ENCODE data around the gene AP3B1. TPM values are rescaled to one million over a fixed set of nuclear protein-coding genes. Genes with fewer than 3 reads are reported as not detected.

Gene AP3B1
- total and polyA plus RNA-seq, 2 donors from 2014 or later, result 49.3 to 53.2 TPM

DNA sequence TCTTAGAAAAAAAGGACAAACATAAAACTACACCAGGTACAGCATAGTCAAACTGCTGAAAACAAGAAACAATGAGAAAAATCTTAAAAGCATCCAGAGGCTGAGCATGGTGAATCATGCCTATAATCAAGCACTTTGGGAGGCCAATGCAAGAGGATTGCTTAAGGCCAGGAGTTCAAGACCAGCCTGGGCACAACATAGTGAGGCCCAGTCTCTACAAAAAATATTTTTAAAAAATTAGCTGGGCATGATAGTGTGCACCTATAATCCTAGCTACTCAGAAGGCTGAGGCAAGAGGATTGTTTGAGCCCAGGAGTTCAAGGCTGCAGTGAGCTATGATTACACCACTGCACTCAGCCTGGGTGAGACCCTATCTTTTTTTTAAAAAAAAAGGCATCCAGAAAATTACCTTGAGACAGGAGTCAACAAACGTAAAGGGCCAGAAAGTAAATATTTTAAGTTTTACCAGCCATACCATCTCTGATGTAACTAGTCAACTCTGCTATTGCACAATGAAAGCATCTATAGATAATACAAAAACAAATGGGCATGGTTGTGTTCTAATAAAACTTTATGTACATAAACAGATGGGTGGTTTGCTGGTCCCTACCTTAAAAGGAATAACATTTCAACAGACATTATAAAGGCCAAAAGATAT lies 19.8 kb downstream of the AP3B1 start:
- Histone ChIP-seq H3K4me3 (ENCODE audit: low read length in 3 of 3) (no peak overlapping the region), H3K9me3 (ENCODE audit: control insufficient read depth in 2 of 3, insufficient read depth in 1 of 3, low read length in 3 of 3) (no peaks in the 10 kb centered on the region), H3K9ac (ENCODE audit: low read length in 3 of 3) (no peak overlapping the region), H3K4me1 (ENCODE audit: control insufficient read depth in 2 of 3, insufficient read depth in 2 of 3, low read depth in 1 of 3, low read length in 3 of 3) (no peaks in the 10 kb centered on the region), H3K27me3 (ENCODE audit: control insufficient read depth, insufficient read depth, low read length) (no peaks in the 10 kb centered on the region), H3K27ac (ENCODE audit: low read depth in 2 of 2, low read length in 2 of 2) (no peak overlapping the region), H3K36me3 (ENCODE audit: control insufficient read depth in 2 of 3, insufficient read depth in 3 of 3, low read length in 3 of 3) (no peaks in the 10 kb centered on the region)
- TF ChIP-seq, protein P1, sequence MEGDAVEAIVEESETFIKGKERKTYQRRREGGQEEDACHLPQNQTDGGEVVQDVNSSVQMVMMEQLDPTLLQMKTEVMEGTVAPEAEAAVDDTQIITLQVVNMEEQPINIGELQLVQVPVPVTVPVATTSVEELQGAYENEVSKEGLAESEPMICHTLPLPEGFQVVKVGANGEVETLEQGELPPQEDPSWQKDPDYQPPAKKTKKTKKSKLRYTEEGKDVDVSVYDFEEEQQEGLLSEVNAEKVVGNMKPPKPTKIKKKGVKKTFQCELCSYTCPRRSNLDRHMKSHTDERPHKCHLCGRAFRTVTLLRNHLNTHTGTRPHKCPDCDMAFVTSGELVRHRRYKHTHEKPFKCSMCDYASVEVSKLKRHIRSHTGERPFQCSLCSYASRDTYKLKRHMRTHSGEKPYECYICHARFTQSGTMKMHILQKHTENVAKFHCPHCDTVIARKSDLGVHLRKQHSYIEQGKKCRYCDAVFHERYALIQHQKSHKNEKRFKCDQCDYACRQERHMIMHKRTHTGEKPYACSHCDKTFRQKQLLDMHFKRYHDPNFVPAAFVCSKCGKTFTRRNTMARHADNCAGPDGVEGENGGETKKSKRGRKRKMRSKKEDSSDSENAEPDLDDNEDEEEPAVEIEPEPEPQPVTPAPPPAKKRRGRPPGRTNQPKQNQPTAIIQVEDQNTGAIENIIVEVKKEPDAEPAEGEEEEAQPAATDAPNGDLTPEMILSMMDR (IDR thresholded peaks at IDR 0.05; ENCODE audit: borderline replicate concordance, extremely low read depth, insufficient read depth), result no peak
- DNase-seq, result no peak
- intact Hi-C loops (cut with DNase I), result no loop called here
- no peak for FAIRE-seq

DNA sequence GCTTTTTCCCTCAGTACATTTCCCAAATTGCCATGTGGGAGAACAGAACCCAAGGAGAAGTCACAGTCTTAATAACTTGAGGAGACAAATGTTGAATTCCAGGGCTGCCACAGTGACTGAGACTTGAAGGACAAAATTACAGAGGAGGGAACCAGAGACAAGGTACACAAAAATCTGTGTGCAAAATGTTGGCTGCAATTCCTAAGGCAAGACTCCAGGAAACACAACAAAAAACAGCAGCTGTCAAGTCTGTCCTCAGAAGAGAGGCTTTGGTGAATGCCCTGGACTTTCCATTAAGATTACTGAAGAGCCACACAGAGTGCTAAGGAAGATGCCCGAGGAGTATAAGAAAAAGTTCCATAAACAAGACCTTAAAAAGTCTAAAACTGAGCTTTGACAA lies 21.1 kb downstream of the AP3B1 start:
- no peaks in the 10 kb centered on the region for H3K9me3 ChIP-seq (ENCODE audit: control insufficient read depth in 2 of 3, insufficient read depth in 1 of 3, low read length in 3 of 3)
- FAIRE-seq (no peak), DNase-seq (no peak)
- no peak overlapping the region for H3K9ac ChIP-seq (ENCODE audit: low read length in 3 of 3)
- H3K27ac ChIP-seq (ENCODE audit: low read depth in 2 of 2, low read length in 2 of 2), result no peak overlapping the region
- TF ChIP-seq, protein P1 (IDR thresholded peaks at IDR 0.05; ENCODE audit: borderline replicate concordance, extremely low read depth, insufficient read depth), result no peak
- H3K36me3 ChIP-seq (ENCODE audit: control insufficient read depth in 2 of 3, insufficient read depth in 3 of 3, low read length in 3 of 3), result no peaks in the 10 kb centered on the region
- intact Hi-C loops (cut with DNase I), result no loop called here
- no peaks in the 10 kb centered on the region for H3K27me3 ChIP-seq (ENCODE audit: control insufficient read depth, insufficient read depth, low read length)
- no peak overlapping the region for H3K4me3 ChIP-seq (ENCODE audit: low read length in 3 of 3)
- no peaks in the 10 kb centered on the region for H3K4me1 ChIP-seq (ENCODE audit: control insufficient read depth in 2 of 3, insufficient read depth in 2 of 3, low read depth in 1 of 3, low read length in 3 of 3)

DNA sequence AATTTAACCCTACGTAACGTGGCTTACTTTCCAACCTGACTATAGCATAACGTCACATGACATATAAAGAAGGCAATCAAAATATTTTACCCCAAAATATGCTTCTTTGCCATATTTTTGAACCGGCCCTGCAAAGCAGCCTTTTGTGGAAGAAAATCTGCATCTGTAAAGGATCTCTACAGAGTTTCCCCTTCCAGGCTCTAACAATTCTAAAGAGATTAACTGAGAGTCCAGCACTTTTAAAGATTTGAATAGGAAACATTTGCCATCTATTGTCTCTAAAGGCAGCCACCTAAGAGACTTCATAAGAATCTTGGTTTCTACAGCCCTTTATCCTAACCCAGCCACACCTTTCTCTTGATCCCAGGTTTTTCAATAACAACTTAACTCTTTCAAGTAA lies 22.7 kb downstream of the AP3B1 start:
- FAIRE-seq (no peak), DNase-seq (no peak)
- Histone ChIP-seq H3K4me1 (ENCODE audit: control insufficient read depth in 2 of 3, insufficient read depth in 2 of 3, low read depth in 1 of 3, low read length in 3 of 3) (no peaks in the 10 kb centered on the region), H3K9ac (ENCODE audit: low read length in 3 of 3) (no peak overlapping the region), H3K27ac (ENCODE audit: low read depth in 2 of 2, low read length in 2 of 2) (no peak overlapping the region), H3K27me3 (ENCODE audit: control insufficient read depth, insufficient read depth, low read length) (no peaks in the 10 kb centered on the region), H3K9me3 (ENCODE audit: control insufficient read depth in 2 of 3, insufficient read depth in 1 of 3, low read length in 3 of 3) (no peaks in the 10 kb centered on the region), H3K4me3 (ENCODE audit: low read length in 3 of 3) (no peak overlapping the region), H3K36me3 (ENCODE audit: control insufficient read depth in 2 of 3, insufficient read depth in 3 of 3, low read length in 3 of 3) (no peaks in the 10 kb centered on the region)
- intact Hi-C loops (cut with DNase I), result no loop called here
- TF ChIP-seq, protein P1 (IDR thresholded peaks at IDR 0.05; ENCODE audit: borderline replicate concordance, extremely low read depth, insufficient read depth), result no peak
